Activated CD8-positive, alpha-beta memory T cell treated with anti-CD3 and anti-CD28 coated beads for 48 hours (primary cell): ENCODE data around the gene RICTOR.

Experiments
- DNase-seq, 3 experiments: peaks; one replicate each; pipeline ENCODE4 v3.0.0-alpha.2; 2020; ENCODE audit warnings: low read depth in 2 of 3, low spot score in 2 of 3

Gene RICTOR

GRCh38 chr5:38940230-38940858 lies 133.9 kb downstream of the RICTOR start:
- no peak for DNase-seq

GRCh38 chr5:38938973-38939372 lies 135.2 kb downstream of the RICTOR start:
- no peak for DNase-seq

GRCh38 chr5:38938424-38938823 lies 135.8 kb downstream of the RICTOR start:
- no peak for DNase-seq

GRCh38 chr5:38936269-38936668 lies 137.9 kb downstream of the RICTOR start:
- DNase-seq, result no peak

- DNase-seq, result no peak
Measured at GRCh38 chr5:38935437-38935836, 138.8 kb downstream of the RICTOR start.

- no peak for DNase-seq
Measured at GRCh38 chr5:38932854-38933408, 141.3 kb downstream of the RICTOR start.

- no peak for DNase-seq
Measured at GRCh38 chr5:38931731-38932130, 142.5 kb downstream of the RICTOR start.

- no peak for DNase-seq
Measured at GRCh38 chr5:38929838-38930237, 144.4 kb downstream of the RICTOR start.

GRCh38 chr5:38927470-38927869 lies 146.7 kb downstream of the RICTOR start:
- DNase-seq, result no peak

- DNase-seq, result no peak
Measured at GRCh38 chr5:38926121-38926520, 148.1 kb downstream of the RICTOR start.

- DNase-seq, result no peak
Measured at GRCh38 chr5:38925154-38925925, 148.9 kb downstream of the RICTOR start.

GRCh38 chr5:38923661-38924451 lies 150.3 kb downstream of the RICTOR start:
- DNase-seq, result no peak

- DNase-seq, result peak in 1 of 3 experiments; percentile 14
Measured at GRCh38 chr5:38922199-38922598, 152.0 kb downstream of the RICTOR start.

- DNase-seq, result no peak
Measured at GRCh38 chr5:38921174-38921573, 153.0 kb downstream of the RICTOR start.

GRCh38 chr5:38916802-38917201 lies 157.4 kb downstream of the RICTOR start:
- DNase-seq, result no peak

- no peak for DNase-seq
Measured at GRCh38 chr5:38913714-38914113, 160.5 kb downstream of the RICTOR start.

- DNase-seq, result no peak
Measured at GRCh38 chr5:38911933-38912332, 162.3 kb downstream of the RICTOR start.

- DNase-seq, result no peak
Measured at GRCh38 chr5:38906503-38906902, 167.7 kb downstream of the RICTOR start.

- no peak for DNase-seq
Measured at GRCh38 chr5:38905516-38905915, 168.7 kb downstream of the RICTOR start.

- DNase-seq, result no peak
Measured at GRCh38 chr5:38899936-38900335, 174.3 kb downstream of the RICTOR start.

GRCh38 chr5:38896760-38897159 lies 177.4 kb downstream of the RICTOR start:
- no peak for DNase-seq

GRCh38 chr5:38892363-38892762 lies 181.8 kb downstream of the RICTOR start:
- no peak for DNase-seq
